Right lobe of liver (tissue), 6 donors: ENCODE measurements around the gene KCTD19. TPM values are rescaled to one million over a fixed set of nuclear protein-coding genes. Genes with fewer than 3 reads are reported as not detected.
"Not testable (repeated sequence)": the region's sequence is repeated elsewhere in the genome, so short reads cannot be mapped to it uniquely, and the experiment has no call there.

Experiments used
- ATAC-seq, 4 donors: fragments of 200-7000 bp; cut with Tn5 transposase; one replicate each; pipeline ENCODE4 v1.9.1; 2020; ENCODE audit warnings: mild to moderate bottlenecking in 4 of 4, moderate library complexity in 4 of 4
- DNase-seq, 3 donors: peaks; one replicate each; pipeline ENCODE4 v3.0.0-alpha.2; 2020
- H3K27ac ChIP-seq, 3 donors: fragments of 200-600 bp; one replicate each; pipeline ENCODE4 v1.8.0; 2022
- H3K27me3 ChIP-seq, 2 donors: fragments of 200-600 bp; one replicate each; pipeline ENCODE4 v1.8.0; 2022
- H3K36me3 ChIP-seq, 4 donors: fragments of 200-600 bp; sonication (generic) in 1 of 4; one replicate each; pipeline versions ENCODE4 v1.5.1 to v1.8.0; 2017 to 2022; ENCODE audit warnings: control low read depth in 1 of 4
- H3K4me1 ChIP-seq, 4 donors: fragments of 200-600 bp; sonication (generic) in 1 of 4; one replicate each; pipeline versions ENCODE4 v1.5.1 to v1.8.0; 2017 to 2022; ENCODE audit warnings: control low read depth in 1 of 4
- H3K4me3 ChIP-seq, 3 donors: fragments of 200-600 bp; one replicate each; pipeline ENCODE4 v1.8.0; 2022
- H3K9me3 ChIP-seq, 4 donors: fragments of 200-600 bp; sonication (generic) in 1 of 4; one replicate each; pipeline versions ENCODE4 v1.5.1 to v1.8.0; 2017 to 2022; ENCODE audit warnings: control low read depth in 1 of 4
- CTCF ChIP-seq, 4 donors: fragments of 200-600 bp in 3 of 4; fragments of 450-650 bp in 1 of 4; IDR thresholded peaks; one replicate each; pipeline versions ENCODE4 v1.5.1 to v1.8.0; 2016 to 2022; ENCODE audit warnings: antibody characterized with exemption in 4 of 4, mild to moderate bottlenecking in 2 of 4
- POLR2A ChIP-seq: fragments of 450-650 bp; IDR thresholded peaks from one replicate; pipeline ENCODE4 v1.6.1; 2017; ENCODE audit warnings: antibody characterized with exemption, mild to moderate bottlenecking
- WGBS: methylation state at CpG from one replicate; pipeline ENCODE4 v1.1.6; 2018; ENCODE audit warnings: low coverage, low lambda C conversion rate; ENCODE audit not compliant: insufficient coverage; ENCODE audit errors: missing lambda C conversion rate; 5-methylcytosine and 5-hydroxymethylcytosine counted together
- intact Hi-C, 2 donors: fragments of 100-400 bp; cut with DNase I; formaldehyde crosslinking; loops; one replicate each; pipeline versions ENCODE4 v1.11.2 to v1.14.1; 2022
- total RNA-seq, 6 experiments: library from RNA; depleted of rRNA in 2 of 6; stranded (reverse); fragments of >200 nt in 2 of 6; fragmentation: NEBNext Ultra II Directional in 3 of 6; extraction: Animal tissue kit (Norgen Biotek cat#: 25700) in 3 of 6; gene quantifications; one replicate each; pipeline versions ENCODE4 v1.1.0 to v1.2.4, GENCODE V29; 2016 to 2023
- donor health status: DM: no; HTN: yes; CAD: no.
- donor health status: DM: no; HTN: no; CAD: no.
- donor health status: DM: no; HTN: no; CAD: no.
- donor health status: DM: no; HTN: yes; CAD: no.
- donor health status: DM: no; HTN: yes; CAD: no.

KCTD19 gene
- total RNA-seq, 6 experiments from 2014 or later: not detected

DNA sequence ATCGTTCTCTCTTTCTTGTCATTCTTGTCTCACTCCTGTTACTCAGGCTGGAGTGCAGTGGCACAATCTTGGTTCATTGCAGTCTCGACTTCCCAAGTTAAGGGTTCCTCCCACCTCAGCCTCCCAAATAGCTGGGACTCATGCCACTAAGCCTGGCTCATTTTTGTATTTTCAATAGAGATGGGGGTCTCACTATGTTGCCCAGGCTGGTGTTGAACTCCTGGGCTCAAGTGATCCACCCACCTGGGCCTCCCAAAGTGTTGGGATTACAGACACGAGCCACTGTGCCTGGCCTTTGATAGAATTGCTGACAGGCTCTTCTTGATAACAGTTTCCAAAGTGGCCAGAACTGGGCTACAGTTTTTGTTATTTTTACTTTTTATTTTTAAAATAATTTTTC, 34.5 kb upstream of the KCTD19 start:
- Histone ChIP-seq H3K27ac (no peak overlapping the region), H3K27me3 (no peaks in the 10 kb centered on the region), H3K36me3 (no peaks in the 10 kb centered on the region), H3K4me1 (no peaks in the 10 kb centered on the region), H3K9me3 (no peaks in the 10 kb centered on the region), H3K4me3 (no peak overlapping the region)
- intact Hi-C loops: no loop called here
- no peak for DNase-seq
- TF ChIP-seq CTCF (IDR thresholded peaks at IDR 0.05) (no peak), POLR2A (no peak)
- ATAC-seq: no peak
- WGBS: 82% methylated on average over 3 of the region's 3 CpGs

- ATAC-seq, H3K36me3 ChIP-seq, intact Hi-C loops, H3K4me1 ChIP-seq, H3K27ac ChIP-seq, H3K27me3 ChIP-seq, DNase-seq, H3K4me3 ChIP-seq, H3K9me3 ChIP-seq: not testable (repeated sequence)
- 73% methylated on average over 7 of the region's 8 CpGs for WGBS
These were observed 33.2 kb upstream of the KCTD19 start for GRCh38 chr16:67359540-67360269.

DNA sequence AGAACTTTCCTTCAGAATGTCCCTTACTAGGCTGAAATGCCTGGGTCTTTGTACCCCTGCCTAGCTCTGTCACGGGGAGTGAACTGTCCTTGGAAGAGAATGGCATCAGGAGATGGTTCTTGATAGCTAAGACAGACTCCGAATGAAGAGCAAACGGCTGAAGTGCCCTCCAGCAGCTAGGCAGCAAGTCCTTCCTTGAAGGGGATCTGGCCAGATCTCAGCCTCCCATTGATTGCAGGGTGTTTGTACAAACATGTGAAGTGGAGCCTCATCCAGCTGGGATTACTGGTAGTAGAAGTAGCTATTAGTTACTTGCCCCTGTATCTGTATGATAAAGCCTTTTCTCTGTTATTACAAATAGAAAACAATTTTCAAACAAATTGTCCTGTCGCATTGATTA, 31.0 kb upstream of the KCTD19 start:
- Histone ChIP-seq H3K36me3 (no peaks in the 10 kb centered on the region), H3K4me3 (no peak overlapping the region), H3K4me1 (no peaks in the 10 kb centered on the region), H3K27me3 (no peaks in the 10 kb centered on the region), H3K9me3 (no peaks in the 10 kb centered on the region), H3K27ac (no peak overlapping the region)
- no peak for ATAC-seq
- intact Hi-C loops: no loop called here
- no peak for DNase-seq
- WGBS: 47% methylated on average over 4 of the region's 4 CpGs
- TF ChIP-seq POLR2A (no peak), CTCF (IDR thresholded peaks at IDR 0.05) (no peak)

DNA sequence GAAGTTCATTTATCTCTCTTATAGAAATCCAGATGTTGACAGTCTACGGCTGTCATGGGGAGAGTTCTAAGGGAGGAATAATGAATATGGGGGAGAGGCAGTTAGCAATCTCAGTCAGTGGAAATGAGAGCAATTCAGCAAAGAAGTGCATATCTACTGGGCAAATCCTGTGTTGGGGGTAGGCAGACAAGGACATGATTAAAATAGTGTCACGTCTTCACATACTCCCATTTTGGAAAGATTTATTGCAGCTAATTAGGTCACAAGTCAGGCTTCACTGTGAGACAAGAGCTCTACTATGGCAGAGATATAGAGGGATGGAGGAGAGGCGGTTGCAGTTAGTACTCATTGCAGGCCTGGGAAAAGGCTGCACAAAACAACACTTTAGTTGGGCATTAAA, 29.9 kb upstream of the KCTD19 start:
- Histone ChIP-seq H3K4me3 (no peak overlapping the region), H3K27ac (no peak overlapping the region), H3K4me1 (no peaks in the 10 kb centered on the region), H3K36me3 (no peaks in the 10 kb centered on the region), H3K27me3 (no peaks in the 10 kb centered on the region), H3K9me3 (no peaks in the 10 kb centered on the region)
- 58% methylated on average over 3 of the region's 3 CpGs for WGBS
- intact Hi-C loops: no loop called here
- DNase-seq (no peak), ATAC-seq (no peak)
- no peak for TF ChIP-seq POLR2A
- TF ChIP-seq CTCF (IDR thresholded peaks at IDR 0.05): no peak

- H3K27ac ChIP-seq, H3K9me3 ChIP-seq, H3K36me3 ChIP-seq, H3K4me1 ChIP-seq, H3K4me3 ChIP-seq, DNase-seq, ATAC-seq, H3K27me3 ChIP-seq, intact Hi-C loops: not testable (repeated sequence)
- WGBS: 83% methylated on average over 3 of the region's 3 CpGs
These were observed 25.9 kb upstream of the KCTD19 start for GRCh38 chr16:67352463-67352862.
